ENCODE data around the gene DGKG.

DGKG gene

GRCh38 chr3:186239321-186239720, 122.7 kb downstream of the DGKG start:
- DNase-seq (ENCODE audit: low spot score), result no peak

GRCh38 chr3:186237915-186238314, 124.1 kb downstream of the DGKG start:
- DNase-seq (ENCODE audit: low spot score), result no peak

GRCh38 chr3:186236357-186237020, 125.5 kb downstream of the DGKG start:
- no peak for DNase-seq (ENCODE audit: low spot score)

GRCh38 chr3:186235554-186235953, 126.5 kb downstream of the DGKG start:
- no peak for DNase-seq (ENCODE audit: low spot score)

- no peak for DNase-seq (ENCODE audit: low spot score)
These were observed 127.9 kb downstream of the DGKG start for GRCh38 chr3:186234152-186234551.

- no peak for DNase-seq (ENCODE audit: low spot score)
These were observed 135.6 kb downstream of the DGKG start for GRCh38 chr3:186226482-186226881.

GRCh38 chr3:186225603-186226002, 136.4 kb downstream of the DGKG start:
- no peak for DNase-seq (ENCODE audit: low spot score)

GRCh38 chr3:186224041-186224610, 137.9 kb downstream of the DGKG start:
- no peak for DNase-seq (ENCODE audit: low spot score)

GRCh38 chr3:186223476-186223875, 138.6 kb downstream of the DGKG start:
- no peak for DNase-seq (ENCODE audit: low spot score)

- no peak for DNase-seq (ENCODE audit: low spot score)
These were observed 140.2 kb downstream of the DGKG start for GRCh38 chr3:186221760-186222378.

GRCh38 chr3:186220911-186221645, 141.0 kb downstream of the DGKG start:
- no peak for DNase-seq (ENCODE audit: low spot score)

- no peak for DNase-seq (ENCODE audit: low spot score)
These were observed 141.7 kb downstream of the DGKG start for GRCh38 chr3:186220365-186220764.

- no peak for DNase-seq (ENCODE audit: low spot score)
These were observed 142.8 kb downstream of the DGKG start for GRCh38 chr3:186219211-186219638.

- DNase-seq (ENCODE audit: low spot score), result no peak
These were observed 143.6 kb downstream of the DGKG start for GRCh38 chr3:186218421-186218820.

GRCh38 chr3:186217820-186218164, 144.2 kb downstream of the DGKG start:
- no peak for DNase-seq (ENCODE audit: low spot score)

- no peak for DNase-seq (ENCODE audit: low spot score)
These were observed 144.9 kb downstream of the DGKG start for GRCh38 chr3:186216900-186217819.

- DNase-seq (ENCODE audit: low spot score), result no peak
These were observed 147.4 kb downstream of the DGKG start for GRCh38 chr3:186214670-186215069.

GRCh38 chr3:186213946-186214345, 148.1 kb downstream of the DGKG start:
- no peak for DNase-seq (ENCODE audit: low spot score)

GRCh38 chr3:186212611-186213010, 149.4 kb downstream of the DGKG start:
- no peak for DNase-seq (ENCODE audit: low spot score)

- no peak for DNase-seq (ENCODE audit: low spot score)
These were observed 151.1 kb downstream of the DGKG start for GRCh38 chr3:186210852-186211500.

All from hematopoietic multipotent progenitor cell treated with erythropoietin and hydrocortisone succinate and interleukin-3 and kit ligand, for 17 days (in vitro differentiated cells).